ENCODE data around the gene PAF1. TPM values are rescaled to one million over a fixed set of nuclear protein-coding genes. Genes with fewer than 3 reads are reported as not detected.

The PAF1 gene
- total and polyA plus RNA-seq, 2 of the 13 experiments (the other 11 are each of a cell fraction or from before 2014, with no cell fraction given): 30.2 to 31.1 TPM

DNA sequence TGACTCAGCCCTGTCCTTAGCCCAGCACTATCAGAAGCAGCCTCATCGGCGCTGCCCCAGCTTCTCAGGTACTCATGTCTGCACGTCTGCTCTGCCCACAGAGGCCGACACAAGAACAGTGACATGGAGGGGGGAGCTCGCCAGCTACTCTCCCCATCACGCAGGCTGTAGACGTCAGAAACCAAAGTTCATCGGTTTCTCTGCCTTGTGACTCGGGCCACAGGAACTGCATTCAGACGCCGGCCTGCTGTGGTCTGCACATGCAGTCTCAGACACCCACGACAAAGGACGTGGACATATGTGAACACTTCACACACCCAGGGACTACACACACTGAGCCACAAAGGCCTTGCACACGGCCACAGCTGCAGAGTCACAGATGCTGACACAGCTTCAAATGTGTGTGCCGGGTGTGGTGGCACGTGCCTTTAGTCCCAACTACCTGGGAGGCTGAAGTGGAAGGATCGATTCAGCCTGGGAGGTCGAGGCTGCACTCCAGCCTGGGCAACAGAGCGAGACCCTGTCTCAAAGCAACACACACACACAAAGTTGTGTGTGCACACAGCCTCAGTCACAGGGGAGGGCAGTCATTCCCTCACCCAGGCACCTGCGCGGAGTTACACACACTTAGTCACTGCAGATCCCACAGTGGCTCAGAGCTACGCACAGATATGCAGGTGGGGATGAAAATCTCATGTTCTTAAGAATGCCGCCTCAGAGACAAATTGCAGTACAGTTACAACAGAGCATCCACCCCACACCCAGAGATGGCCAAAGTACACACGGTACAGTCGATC is 10.8 kb upstream of the PAF1 start (continued):
- TF ChIP-seq, protein P1, sequence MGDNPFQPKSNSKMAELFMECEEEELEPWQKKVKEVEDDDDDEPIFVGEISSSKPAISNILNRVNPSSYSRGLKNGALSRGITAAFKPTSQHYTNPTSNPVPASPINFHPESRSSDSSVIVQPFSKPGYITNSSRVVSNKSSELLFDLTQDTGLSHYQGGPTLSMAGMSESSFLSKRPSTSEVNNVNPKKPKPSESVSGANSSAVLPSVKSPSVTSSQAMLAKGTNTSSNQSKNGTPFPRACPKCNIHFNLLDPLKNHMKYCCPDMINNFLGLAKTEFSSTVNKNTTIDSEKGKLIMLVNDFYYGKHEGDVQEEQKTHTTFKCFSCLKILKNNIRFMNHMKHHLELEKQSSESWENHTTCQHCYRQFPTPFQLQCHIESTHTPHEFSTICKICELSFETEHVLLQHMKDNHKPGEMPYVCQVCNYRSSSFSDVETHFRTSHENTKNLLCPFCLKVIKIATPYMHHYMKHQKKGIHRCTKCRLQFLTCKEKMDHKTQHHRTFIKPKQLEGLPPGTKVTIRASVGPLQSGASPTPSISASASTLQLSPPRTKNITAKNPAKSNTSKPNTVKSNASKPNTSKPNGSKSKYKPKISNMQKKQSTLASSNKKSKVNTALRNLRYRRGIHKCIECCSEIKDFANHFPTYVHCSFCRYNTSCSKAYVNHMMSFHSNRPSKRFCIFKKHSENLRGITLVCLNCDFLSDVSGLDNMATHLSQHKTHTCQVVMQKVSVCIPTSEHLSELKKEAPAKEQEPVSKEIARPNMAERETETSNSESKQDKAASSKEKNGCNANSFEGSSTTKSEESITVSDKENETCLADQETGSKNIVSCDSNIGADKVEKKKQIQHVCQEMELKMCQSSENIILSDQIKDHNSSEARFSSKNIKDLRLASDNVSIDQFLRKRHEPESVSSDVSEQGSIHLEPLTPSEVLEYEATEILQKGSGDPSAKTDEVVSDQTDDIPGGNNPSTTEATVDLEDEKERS (CRISPR knock-in tag; IDR thresholded peaks at IDR 0.05): peak; percentile 79
- TF ChIP-seq DNMT1 (CRISPR knock-in tag; IDR thresholded peaks at IDR 0.05) (0 out of 2 replicates have a peak, but pooled peaks have one; percentile 16), ZNF101 (CRISPR knock-in tag; IDR thresholded peaks at IDR 0.05; ENCODE audit: borderline replicate concordance, low read depth) (peak; percentile 66; the same call in 1 of the 2 replicates), HNF4A (CRISPR knock-in tag; IDR thresholded peaks at IDR 0.05) (peak; percentile 89), CHD4 (IDR thresholded peaks at IDR 0.05; ENCODE audit: borderline replicate concordance, low read length) (0 out of 2 replicates have a peak, but pooled peaks have one; percentile 53), ZBTB7A (CRISPR knock-in tag; IDR thresholded peaks at IDR 0.05) (0 out of 2 replicates have a peak, but pooled peaks have one; percentile 48), ZNF607 (CRISPR knock-in tag; IDR thresholded peaks at IDR 0.05; ENCODE audit: borderline replicate concordance) (peak; percentile 82), ZNF672 (CRISPR knock-in tag; IDR thresholded peaks at IDR 0.05) (no peak), CCDC6 (CRISPR knock-in tag; IDR thresholded peaks at IDR 0.05) (no peak; the same call in none of the 2 replicates), POLR2G (IDR thresholded peaks at IDR 0.05; ENCODE audit: low read depth, low read length) (peak; percentile 91), ZNF143 (CRISPR knock-in tag; IDR thresholded peaks at IDR 0.05) (peak; percentile 39; the same call in 1 of the 2 replicates), SALL1 (CRISPR knock-in tag; IDR thresholded peaks at IDR 0.05) (peak; percentile 92), ZFP82 (CRISPR knock-in tag; IDR thresholded peaks at IDR 0.05; ENCODE audit: borderline replicate concordance) (peak; percentile 84; the same call in 1 of the 2 replicates), ZNF451 (CRISPR knock-in tag; IDR thresholded peaks at IDR 0.05) (peak; percentile 44; the same call in 1 of the 2 replicates), KDM3A (CRISPR knock-in tag; IDR thresholded peaks at IDR 0.05; ENCODE audit: low read depth) (peak; percentile 54; the same call in 1 of the 2 replicates), FOXO1 (CRISPR knock-in tag; IDR thresholded peaks at IDR 0.05) (peak; percentile 20; the same call in 1 of the 2 replicates), ZNF335 (CRISPR knock-in tag; IDR thresholded peaks at IDR 0.05) (0 out of 2 replicates have a peak, but pooled peaks have one; percentile 78), AHR (CRISPR knock-in tag; IDR thresholded peaks at IDR 0.05) (peak; percentile 71; the same call in 1 of the 2 replicates), ZNF274 (CRISPR knock-in tag; IDR thresholded peaks at IDR 0.05) (peak; percentile 76; the same call in 1 of the 2 replicates), TAF1 (CRISPR knock-in tag; IDR thresholded peaks at IDR 0.05) (peak; percentile 81), HMG20B (CRISPR knock-in tag; conservative IDR thresholded peaks at IDR 0.05) (0 out of 2 replicates have a peak, but pooled peaks have one; percentile 33), ZFP36L1 (CRISPR knock-in tag; IDR thresholded peaks at IDR 0.05) (peak; percentile 90)
- TF ChIP-seq, protein P2, sequence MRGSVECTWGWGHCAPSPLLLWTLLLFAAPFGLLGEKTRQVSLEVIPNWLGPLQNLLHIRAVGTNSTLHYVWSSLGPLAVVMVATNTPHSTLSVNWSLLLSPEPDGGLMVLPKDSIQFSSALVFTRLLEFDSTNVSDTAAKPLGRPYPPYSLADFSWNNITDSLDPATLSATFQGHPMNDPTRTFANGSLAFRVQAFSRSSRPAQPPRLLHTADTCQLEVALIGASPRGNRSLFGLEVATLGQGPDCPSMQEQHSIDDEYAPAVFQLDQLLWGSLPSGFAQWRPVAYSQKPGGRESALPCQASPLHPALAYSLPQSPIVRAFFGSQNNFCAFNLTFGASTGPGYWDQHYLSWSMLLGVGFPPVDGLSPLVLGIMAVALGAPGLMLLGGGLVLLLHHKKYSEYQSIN (CRISPR knock-in tag; IDR thresholded peaks at IDR 0.05; ENCODE audit: borderline replicate concordance): no peak
- TF ChIP-seq, protein P3, sequence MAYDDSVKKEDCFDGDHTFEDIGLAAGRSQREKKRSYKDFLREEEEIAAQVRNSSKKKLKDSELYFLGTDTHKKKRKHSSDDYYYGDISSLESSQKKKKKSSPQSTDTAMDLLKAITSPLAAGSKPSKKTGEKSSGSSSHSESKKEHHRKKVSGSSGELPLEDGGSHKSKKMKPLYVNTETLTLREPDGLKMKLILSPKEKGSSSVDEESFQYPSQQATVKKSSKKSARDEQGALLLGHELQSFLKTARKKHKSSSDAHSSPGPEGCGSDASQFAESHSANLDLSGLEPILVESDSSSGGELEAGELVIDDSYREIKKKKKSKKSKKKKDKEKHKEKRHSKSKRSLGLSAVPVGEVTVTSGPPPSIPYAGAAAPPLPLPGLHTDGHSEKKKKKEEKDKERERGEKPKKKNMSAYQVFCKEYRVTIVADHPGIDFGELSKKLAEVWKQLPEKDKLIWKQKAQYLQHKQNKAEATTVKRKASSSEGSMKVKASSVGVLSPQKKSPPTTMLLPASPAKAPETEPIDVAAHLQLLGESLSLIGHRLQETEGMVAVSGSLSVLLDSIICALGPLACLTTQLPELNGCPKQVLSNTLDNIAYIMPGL (CRISPR knock-in tag; IDR thresholded peaks at IDR 0.05; ENCODE audit: borderline replicate concordance in 1 of 2, low read depth in 1 of 2): peak; percentile 50 to 93; a peak in 2 of 4 replicates

All from HepG2 (cell line).